ENCODE data around the gene CXXC1.

- TF ChIP-seq, protein P1, sequence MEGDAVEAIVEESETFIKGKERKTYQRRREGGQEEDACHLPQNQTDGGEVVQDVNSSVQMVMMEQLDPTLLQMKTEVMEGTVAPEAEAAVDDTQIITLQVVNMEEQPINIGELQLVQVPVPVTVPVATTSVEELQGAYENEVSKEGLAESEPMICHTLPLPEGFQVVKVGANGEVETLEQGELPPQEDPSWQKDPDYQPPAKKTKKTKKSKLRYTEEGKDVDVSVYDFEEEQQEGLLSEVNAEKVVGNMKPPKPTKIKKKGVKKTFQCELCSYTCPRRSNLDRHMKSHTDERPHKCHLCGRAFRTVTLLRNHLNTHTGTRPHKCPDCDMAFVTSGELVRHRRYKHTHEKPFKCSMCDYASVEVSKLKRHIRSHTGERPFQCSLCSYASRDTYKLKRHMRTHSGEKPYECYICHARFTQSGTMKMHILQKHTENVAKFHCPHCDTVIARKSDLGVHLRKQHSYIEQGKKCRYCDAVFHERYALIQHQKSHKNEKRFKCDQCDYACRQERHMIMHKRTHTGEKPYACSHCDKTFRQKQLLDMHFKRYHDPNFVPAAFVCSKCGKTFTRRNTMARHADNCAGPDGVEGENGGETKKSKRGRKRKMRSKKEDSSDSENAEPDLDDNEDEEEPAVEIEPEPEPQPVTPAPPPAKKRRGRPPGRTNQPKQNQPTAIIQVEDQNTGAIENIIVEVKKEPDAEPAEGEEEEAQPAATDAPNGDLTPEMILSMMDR (optimal IDR thresholded peaks at IDR 0.05 in 1 of 3, IDR thresholded peaks at IDR 0.05 in 1 of 3, conservative IDR thresholded peaks at IDR 0.05 in 1 of 3; ENCODE audit: extremely low read depth in 1 of 3, insufficient read depth in 2 of 3, low read length in 3 of 3), result no peak
- TF ChIP-seq EZH2 (IDR thresholded peaks at IDR 0.05; ENCODE audit: low read length), result no peak
Observed at GRCh38 chr18:50306944-50307343, 19.5 kb upstream of the CXXC1 start.

All from keratinocyte (primary cell).